ENCODE data around the gene RAB10. TPM values are rescaled to one million over a fixed set of nuclear protein-coding genes. Genes with fewer than 3 reads are reported as not detected.
"Not testable (repeated sequence)": the region's sequence is repeated elsewhere in the genome, so short reads cannot be mapped to it uniquely, and the experiment has no call there.

The RAB10 gene
- total RNA-seq, 1 donor from 2014 or later = 238 TPM

- H3K4me1 ChIP-seq = no peaks in the 10 kb centered on the region
- H3K9me3 ChIP-seq (ENCODE audit: low read depth) = no peaks in the 10 kb centered on the region
- no peak overlapping the region for H3K4me3 ChIP-seq
- no peak overlapping the region for H3K27ac Mint-ChIP-seq
- H2AFZ ChIP-seq (replicated peaks) = no peak overlapping the region
- no peaks in the 10 kb centered on the region for H3K36me3 Mint-ChIP-seq
- peaks cover 2% of the 10 kb centered on the region for H3K27me3 Mint-ChIP-seq (ENCODE audit: insufficient read depth, low read depth)
- DNase-seq (ENCODE audit: low spot score) = no peak
- no peak overlapping the region for H3K4me2 ChIP-seq
- no peak overlapping the region for H3K9ac ChIP-seq
- H3F3A ChIP-seq (ENCODE audit: low read depth) = no peaks in the 10 kb centered on the region
- no peaks in the 10 kb centered on the region for H3K27me3 ChIP-seq
- H3K36me3 ChIP-seq = no peaks in the 10 kb centered on the region
- H3K4me3 Mint-ChIP-seq = no peak overlapping the region
- H3K9me3 Mint-ChIP-seq = no peaks in the 10 kb centered on the region
- H3K79me2 ChIP-seq (ENCODE audit: low read depth) = no peaks in the 10 kb centered on the region
- no peak overlapping the region for H3K27ac ChIP-seq
- TF ChIP-seq EZH2 (IDR thresholded peaks at IDR 0.05) = no peak
- no peak for TF ChIP-seq CTCF (IDR thresholded peaks at IDR 0.05)
- TF ChIP-seq EZH2phosphoT487 (IDR thresholded peaks at IDR 0.05) = no peak
- H3K4me1 Mint-ChIP-seq = no peaks in the 10 kb centered on the region
- H4K20me1 ChIP-seq (ENCODE audit: low read depth) = no peaks in the 10 kb centered on the region
Observed at GRCh38 chr2:26164641-26165211, 130.8 kb downstream of the RAB10 start.

GRCh38 chr2:26165403-26165802 is 131.5 kb downstream of the RAB10 start:
- Mint-ChIP-seq H3K4me1 (no peaks in the 10 kb centered on the region), H3K36me3 (no peaks in the 10 kb centered on the region), H3K4me3 (no peak overlapping the region), H3K27ac (no peak overlapping the region), H3K9me3 (no peaks in the 10 kb centered on the region), H3K27me3 (ENCODE audit: insufficient read depth, low read depth) (peaks cover 2% of the 10 kb centered on the region)
- Histone ChIP-seq H3K4me2 (no peak overlapping the region), H4K20me1 (ENCODE audit: low read depth) (no peaks in the 10 kb centered on the region), H2AFZ (replicated peaks) (no peak overlapping the region), H3K9ac (no peak overlapping the region), H3F3A (ENCODE audit: low read depth) (no peaks in the 10 kb centered on the region), H3K9me3 (ENCODE audit: low read depth) (no peaks in the 10 kb centered on the region), H3K4me1 (no peaks in the 10 kb centered on the region), H3K4me3 (no peak overlapping the region), H3K27ac (no peak overlapping the region), H3K36me3 (no peaks in the 10 kb centered on the region), H3K27me3 (no peaks in the 10 kb centered on the region), H3K79me2 (ENCODE audit: low read depth) (no peaks in the 10 kb centered on the region)
- no peak for DNase-seq (ENCODE audit: low spot score)
- TF ChIP-seq EZH2 (IDR thresholded peaks at IDR 0.05) (no peak), EZH2phosphoT487 (IDR thresholded peaks at IDR 0.05) (no peak)

- H3K27ac ChIP-seq; H3K27me3 Mint-ChIP-seq (ENCODE audit: insufficient read depth, low read depth); H3K4me2 ChIP-seq; H3K9me3 ChIP-seq (ENCODE audit: low read depth); H3K4me1 Mint-ChIP-seq; H3K79me2 ChIP-seq (ENCODE audit: low read depth); H3K36me3 Mint-ChIP-seq; DNase-seq (ENCODE audit: low spot score); H3K4me1 ChIP-seq; H3K9ac ChIP-seq; H3K27me3 ChIP-seq; H3K9me3 Mint-ChIP-seq; H3K36me3 ChIP-seq; H4K20me1 ChIP-seq (ENCODE audit: low read depth); H3F3A ChIP-seq (ENCODE audit: low read depth); H3K27ac Mint-ChIP-seq; H3K4me3 Mint-ChIP-seq; H3K4me3 ChIP-seq; H2AFZ ChIP-seq (replicated peaks): not testable (repeated sequence)
Observed at GRCh38 chr2:26166541-26166940, 132.7 kb downstream of the RAB10 start.

GRCh38 chr2:26168785-26169184 is 134.9 kb downstream of the RAB10 start:
- Histone ChIP-seq H3K4me2 (no peak overlapping the region), H3F3A (ENCODE audit: low read depth) (peaks cover 11% of the 10 kb centered on the region), H3K27ac (no peak overlapping the region), H2AFZ (replicated peaks) (no peak overlapping the region), H3K9ac (no peak overlapping the region), H3K79me2 (ENCODE audit: low read depth) (peaks cover 2% of the 10 kb centered on the region), H3K4me3 (no peak overlapping the region), H3K4me1 (no peaks in the 10 kb centered on the region), H3K27me3 (peaks cover 18% of the 10 kb centered on the region), H4K20me1 (ENCODE audit: low read depth) (no peaks in the 10 kb centered on the region), H3K36me3 (no peaks in the 10 kb centered on the region), H3K9me3 (ENCODE audit: low read depth) (no peaks in the 10 kb centered on the region)
- no peak overlapping the region for H3K4me3 Mint-ChIP-seq
- no peak for DNase-seq (ENCODE audit: low spot score)
- H3K27me3 Mint-ChIP-seq (ENCODE audit: insufficient read depth, low read depth) = peaks cover 15% of the 10 kb centered on the region
- H3K27ac Mint-ChIP-seq = no peak overlapping the region
- no peak for TF ChIP-seq EZH2phosphoT487 (IDR thresholded peaks at IDR 0.05)
- TF ChIP-seq EZH2 (IDR thresholded peaks at IDR 0.05) = no peak
- no peak for TF ChIP-seq CTCF (IDR thresholded peaks at IDR 0.05)
- H3K4me1 Mint-ChIP-seq = peaks cover 7% of the 10 kb centered on the region
- H3K9me3 Mint-ChIP-seq = no peaks in the 10 kb centered on the region
- H3K36me3 Mint-ChIP-seq = no peaks in the 10 kb centered on the region
